ENCODE data around the gene PGGT1B. TPM values are rescaled to one million over a fixed set of nuclear protein-coding genes. Genes with fewer than 3 reads are reported as not detected.

PGGT1B gene
- total and polyA plus RNA-seq, 7 donors, result 5.4 to 18.3 (median 11.4) TPM

DNA sequence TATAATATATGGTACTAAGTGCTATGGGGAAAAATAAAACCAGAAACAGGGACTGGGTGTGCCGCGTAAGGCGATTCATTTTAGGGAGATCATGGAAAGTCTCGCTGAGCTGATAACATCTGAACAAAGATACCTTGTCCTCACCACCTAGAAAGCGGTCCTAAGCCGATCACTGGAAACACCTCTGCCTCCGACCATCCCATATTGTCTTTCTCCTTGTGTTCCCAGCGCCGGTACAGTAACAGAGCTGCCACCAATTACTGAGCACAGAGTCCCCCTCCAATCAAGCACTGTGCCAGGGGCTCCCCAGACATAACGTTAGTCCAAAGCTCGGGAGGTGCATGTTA, 33.1 kb upstream of the PGGT1B start:
- Histone ChIP-seq H3K27ac (peak overlapping the region; percentile 64 to 76 (median 69)), H3K9me3 (no peaks in the 10 kb centered on the region), H3K4me1 (peaks cover 0 to 12% (median 6%) of the 10 kb centered on the region in 4 donors), H3K4me3 (peak overlapping the region; percentile 72 to 91 (median 82)), H3K36me3 (no peaks in the 10 kb centered on the region), H3K27me3 (no peaks in the 10 kb centered on the region)
- DNase-seq, result no peak
- WGBS, 2 donors, result 6 to 15% methylated on average over 11 of the region's 11 CpGs
- intact Hi-C loops (cut with DNase I), result loop anchor here (2.0 to 10.0 kb wide), 2 partner anchors 33 to 549 kb away; partner anchors contain the start of genes AP3S1, ATG12 and PGGT1B
- no peak for TF ChIP-seq POLR2AphosphoS5 (IDR thresholded peaks at IDR 0.05)
- no peak for TF ChIP-seq EP300 (IDR thresholded peaks at IDR 0.05)
- TF ChIP-seq, protein P1, sequence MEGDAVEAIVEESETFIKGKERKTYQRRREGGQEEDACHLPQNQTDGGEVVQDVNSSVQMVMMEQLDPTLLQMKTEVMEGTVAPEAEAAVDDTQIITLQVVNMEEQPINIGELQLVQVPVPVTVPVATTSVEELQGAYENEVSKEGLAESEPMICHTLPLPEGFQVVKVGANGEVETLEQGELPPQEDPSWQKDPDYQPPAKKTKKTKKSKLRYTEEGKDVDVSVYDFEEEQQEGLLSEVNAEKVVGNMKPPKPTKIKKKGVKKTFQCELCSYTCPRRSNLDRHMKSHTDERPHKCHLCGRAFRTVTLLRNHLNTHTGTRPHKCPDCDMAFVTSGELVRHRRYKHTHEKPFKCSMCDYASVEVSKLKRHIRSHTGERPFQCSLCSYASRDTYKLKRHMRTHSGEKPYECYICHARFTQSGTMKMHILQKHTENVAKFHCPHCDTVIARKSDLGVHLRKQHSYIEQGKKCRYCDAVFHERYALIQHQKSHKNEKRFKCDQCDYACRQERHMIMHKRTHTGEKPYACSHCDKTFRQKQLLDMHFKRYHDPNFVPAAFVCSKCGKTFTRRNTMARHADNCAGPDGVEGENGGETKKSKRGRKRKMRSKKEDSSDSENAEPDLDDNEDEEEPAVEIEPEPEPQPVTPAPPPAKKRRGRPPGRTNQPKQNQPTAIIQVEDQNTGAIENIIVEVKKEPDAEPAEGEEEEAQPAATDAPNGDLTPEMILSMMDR (IDR thresholded peaks at IDR 0.05), result no peak
- no peak for TF ChIP-seq POLR2A (IDR thresholded peaks at IDR 0.05)

DNA sequence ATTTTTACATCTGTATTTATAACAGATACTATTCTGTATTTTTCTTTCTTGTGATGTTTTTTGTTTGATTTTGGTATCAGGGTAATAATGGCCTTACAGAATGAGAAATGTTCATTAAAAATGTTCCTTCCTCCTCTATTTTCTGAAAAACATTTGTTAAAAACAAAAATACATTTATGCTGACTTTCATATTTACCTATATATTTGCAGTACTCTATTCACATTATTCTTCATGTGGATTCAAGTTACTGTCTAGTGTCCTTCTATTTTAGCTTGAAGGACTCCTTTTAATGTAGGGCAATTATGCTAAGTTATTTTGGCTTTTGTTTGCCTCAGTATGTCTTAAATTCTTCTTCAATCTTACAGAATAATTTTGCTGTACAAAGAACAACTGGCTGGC, 28.7 kb upstream of the PGGT1B start:
- intact Hi-C loops (cut with DNase I), result loop anchor here (10.0 kb wide), 1 partner anchor 553 kb away; the partner anchor contains the start of genes AP3S1 and ATG12

DNA sequence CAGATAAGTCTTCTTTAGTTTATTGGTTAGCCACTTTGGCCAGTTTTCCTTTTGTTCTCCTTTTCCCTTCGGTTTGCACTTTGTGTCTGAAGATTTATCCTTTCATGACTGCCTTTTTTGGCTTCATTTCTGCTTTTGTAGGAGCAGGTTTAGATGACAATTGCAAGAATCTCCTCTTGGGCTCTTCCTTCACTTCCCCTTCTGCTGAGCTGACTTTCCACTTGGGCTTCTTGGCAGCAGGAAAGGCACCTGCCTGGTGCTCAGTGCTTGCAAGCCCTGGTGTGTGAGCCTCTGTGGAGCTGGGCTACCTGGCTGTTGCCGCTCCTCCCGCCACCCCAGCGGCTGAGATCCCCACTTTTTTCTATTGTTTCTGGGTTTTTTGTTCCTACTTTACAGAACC, 26.4 kb upstream of the PGGT1B start:
- Histone ChIP-seq H3K4me3 (no peak overlapping the region), H3K4me1 (peaks cover 0 to 3% (median 0%) of the 10 kb centered on the region in 4 donors), H3K27ac (no peak overlapping the region), H3K9me3 (no peaks in the 10 kb centered on the region), H3K36me3 (no peaks in the 10 kb centered on the region), H3K27me3 (no peaks in the 10 kb centered on the region)
- WGBS, 2 donors, result 78 to 85% methylated on average over 4 of the region's 4 CpGs
- DNase-seq, result no peak
- TF ChIP-seq, protein P1 (IDR thresholded peaks at IDR 0.05), result no peak
- TF ChIP-seq POLR2AphosphoS5 (IDR thresholded peaks at IDR 0.05), result no peak
- TF ChIP-seq EP300 (IDR thresholded peaks at IDR 0.05), result no peak
- intact Hi-C loops (cut with DNase I), result no loop called here

More for the DNA sequence above, 28.7 kb upstream of the PGGT1B start:
- no peak for DNase-seq
- Histone ChIP-seq H3K4me3 (no peak overlapping the region), H3K36me3 (no peaks in the 10 kb centered on the region), H3K9me3 (no peaks in the 10 kb centered on the region), H3K27ac (no peak overlapping the region), H3K4me1 (peaks cover 0 to 12% (median 6%) of the 10 kb centered on the region in 4 donors), H3K27me3 (no peaks in the 10 kb centered on the region)
- TF ChIP-seq POLR2A (IDR thresholded peaks at IDR 0.05) (no peak), POLR2AphosphoS5 (IDR thresholded peaks at IDR 0.05) (no peak), EP300 (IDR thresholded peaks at IDR 0.05) (no peak)
- TF ChIP-seq, protein P1 (IDR thresholded peaks at IDR 0.05), result no peak

DNA sequence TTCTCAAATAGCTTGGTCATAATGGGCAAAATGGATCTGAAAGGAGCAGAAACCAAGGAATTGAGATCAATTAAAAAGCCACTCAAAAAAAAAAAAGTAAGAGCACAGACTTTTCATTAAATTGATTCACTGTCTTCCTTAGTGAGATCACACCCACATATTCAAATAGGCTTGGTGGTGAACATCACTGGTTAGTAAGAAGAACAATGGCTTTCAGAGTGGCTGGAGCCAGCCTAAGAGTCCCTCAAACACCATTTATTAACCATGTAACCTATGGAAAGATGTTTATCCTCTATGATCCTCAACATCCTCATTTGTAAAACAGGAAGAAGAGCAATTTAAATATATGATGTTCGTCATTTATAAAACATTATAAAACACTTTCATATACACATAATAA, 21.3 kb upstream of the PGGT1B start:
- DNase-seq, result no peak
- TF ChIP-seq, protein P1 (IDR thresholded peaks at IDR 0.05), result no peak
- TF ChIP-seq EP300 (IDR thresholded peaks at IDR 0.05) (no peak), POLR2A (IDR thresholded peaks at IDR 0.05) (no peak), POLR2AphosphoS5 (IDR thresholded peaks at IDR 0.05) (no peak)
- no peaks in the 10 kb centered on the region for H3K9me3 ChIP-seq
- H3K27me3 ChIP-seq, result no peaks in the 10 kb centered on the region
- peaks cover 0 to 3% (median 0%) of the 10 kb centered on the region in 4 donors for H3K4me1 ChIP-seq
- H3K4me3 ChIP-seq, result no peak overlapping the region
- H3K36me3 ChIP-seq, result no peaks in the 10 kb centered on the region
- intact Hi-C loops (cut with DNase I), result no loop called here
- 22 to 62% methylated on average over 1 of the region's 1 CpG for WGBS, 2 donors
- H3K27ac ChIP-seq, result no peak overlapping the region

DNA sequence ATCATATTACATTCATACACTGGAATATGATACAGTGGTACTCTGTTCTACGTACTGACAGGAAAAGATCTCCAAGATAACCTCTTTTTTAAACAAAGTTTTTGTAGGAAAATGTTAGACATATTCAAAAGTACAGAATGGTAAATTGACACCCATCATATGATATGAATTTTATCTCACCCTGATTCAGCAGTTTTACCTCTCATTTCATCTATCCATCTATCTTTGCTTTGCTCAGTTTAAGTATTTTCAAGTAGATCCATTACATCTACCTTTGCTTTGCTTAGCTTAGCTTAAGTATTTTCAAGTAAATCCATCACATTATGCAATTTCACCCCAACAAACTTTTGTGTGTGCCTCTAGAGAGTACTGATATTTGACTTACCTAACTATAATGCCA, 19.5 kb upstream of the PGGT1B start:
- intact Hi-C loops (cut with DNase I), result no loop called here

More for the DNA sequence above, 19.5 kb upstream of the PGGT1B start:
- no peak overlapping the region for H3K27ac ChIP-seq
- no peak for TF ChIP-seq POLR2A (IDR thresholded peaks at IDR 0.05)
- TF ChIP-seq, protein P1 (IDR thresholded peaks at IDR 0.05), result no peak
- TF ChIP-seq EP300 (IDR thresholded peaks at IDR 0.05), result no peak
- no peak for TF ChIP-seq POLR2AphosphoS5 (IDR thresholded peaks at IDR 0.05)
- H3K27me3 ChIP-seq, result no peaks in the 10 kb centered on the region
- 95 to 96% methylated on average over 1 of the region's 1 CpG for WGBS, 2 donors
- no peaks in the 10 kb centered on the region for H3K9me3 ChIP-seq
- DNase-seq, result no peak
- H3K36me3 ChIP-seq, result no peaks in the 10 kb centered on the region
- H3K4me3 ChIP-seq, result no peak overlapping the region
- peaks cover 0 to 3% (median 0%) of the 10 kb centered on the region in 4 donors for H3K4me1 ChIP-seq

Measured in sigmoid colon (tissue), 7 donors.